Measurements from ENCODE around the gene EVX1.

The EVX1 gene

GRCh38 chr7:27205325-27206280, 37.0 kb upstream of the EVX1 start:
- no peak for DNase-seq (ENCODE audit: low read depth)

DNA sequence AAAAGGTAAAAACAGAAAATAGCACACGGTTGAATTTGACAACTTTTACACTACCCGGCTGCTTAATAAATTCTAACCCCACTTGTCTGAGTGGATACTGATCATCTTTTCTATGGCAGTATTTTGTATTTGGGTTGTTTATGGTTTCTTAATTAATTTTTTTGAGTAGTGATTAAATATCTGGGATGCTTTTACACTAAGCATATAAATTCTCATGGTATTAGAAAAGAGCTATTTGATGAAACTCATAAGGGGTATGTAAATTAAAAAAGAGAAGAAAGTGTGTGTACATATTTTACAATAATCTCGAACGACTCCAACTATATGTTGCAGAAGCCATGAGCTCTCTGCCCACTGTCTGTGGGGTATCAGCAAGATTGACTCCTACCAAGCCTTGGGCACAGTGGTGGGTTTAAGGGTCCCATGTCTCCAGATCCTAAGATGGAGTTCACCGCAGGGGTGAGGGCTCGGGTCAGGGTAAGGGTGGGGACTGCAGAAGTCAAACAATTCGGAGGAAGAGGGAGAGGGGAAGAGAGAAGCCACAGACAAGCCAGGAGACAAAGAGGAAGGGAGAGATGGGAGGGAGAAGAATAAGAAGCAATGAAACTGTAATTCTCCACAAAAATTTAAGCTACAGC, 35.1 kb upstream of the EVX1 start:
- DNase-seq (ENCODE audit: low read depth) = no peak

- DNase-seq (ENCODE audit: low read depth) = no peak
These were observed 33.6 kb upstream of the EVX1 start for GRCh38 chr7:27208998-27209397.

DNA sequence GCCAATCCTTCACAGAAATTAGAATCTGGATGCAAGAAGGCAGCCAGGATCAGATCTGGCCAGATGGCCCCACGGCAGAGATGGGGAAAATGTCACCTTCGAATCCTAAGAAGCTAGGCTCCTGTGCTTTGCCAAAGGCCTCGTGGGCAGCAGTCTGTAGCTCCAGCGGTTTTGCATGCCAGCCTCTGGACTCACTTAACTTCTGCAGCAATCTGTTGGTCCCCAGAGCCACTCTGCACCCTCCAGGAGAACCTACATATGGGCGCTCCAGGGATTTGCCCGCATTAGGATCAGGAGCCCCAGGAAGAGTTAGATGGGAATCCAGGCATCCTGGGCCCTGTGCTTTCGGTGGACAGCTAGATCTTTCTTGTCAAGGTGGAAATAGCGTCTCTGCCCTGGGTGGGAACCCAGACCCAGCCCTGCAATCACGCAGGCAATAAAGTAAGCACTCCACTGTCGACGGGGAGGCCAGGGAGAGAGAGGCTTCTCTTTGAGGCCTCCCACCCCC, 32.6 kb upstream of the EVX1 start:
- DNase-seq (ENCODE audit: low read depth) = no peak

DNA sequence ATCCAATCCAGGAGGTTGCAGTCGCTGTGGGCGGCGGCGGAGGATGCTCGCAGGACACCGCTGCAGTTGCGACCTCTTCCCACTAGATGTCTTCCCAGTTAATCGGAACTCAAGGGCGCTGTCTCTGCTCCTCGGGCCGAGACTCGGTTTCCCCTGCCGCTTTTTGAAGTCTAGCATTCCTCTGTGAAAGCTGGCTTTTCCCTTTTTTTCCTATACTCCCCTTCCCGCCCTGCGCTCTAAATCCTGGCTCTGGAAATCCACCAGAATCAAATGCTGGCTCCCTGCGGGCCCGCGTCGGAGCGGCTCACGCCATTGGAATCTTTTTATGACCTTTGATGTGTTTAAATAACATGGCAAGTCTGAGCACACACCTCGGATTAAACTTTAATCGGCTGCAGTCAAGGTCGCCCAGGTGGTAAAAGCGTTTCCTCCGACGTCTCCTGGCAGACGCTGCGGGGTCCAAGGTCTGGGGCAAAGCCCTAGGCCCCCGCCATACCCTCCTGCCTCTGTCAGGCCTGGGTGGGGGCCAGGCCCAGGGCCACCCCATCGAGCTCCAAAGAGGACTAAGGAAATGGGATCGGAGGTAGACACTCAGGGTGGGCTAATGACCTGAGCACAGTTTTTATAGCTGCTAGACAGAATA, 32.0 kb upstream of the EVX1 start:
- DNase-seq (ENCODE audit: low read depth) = no peak

DNA sequence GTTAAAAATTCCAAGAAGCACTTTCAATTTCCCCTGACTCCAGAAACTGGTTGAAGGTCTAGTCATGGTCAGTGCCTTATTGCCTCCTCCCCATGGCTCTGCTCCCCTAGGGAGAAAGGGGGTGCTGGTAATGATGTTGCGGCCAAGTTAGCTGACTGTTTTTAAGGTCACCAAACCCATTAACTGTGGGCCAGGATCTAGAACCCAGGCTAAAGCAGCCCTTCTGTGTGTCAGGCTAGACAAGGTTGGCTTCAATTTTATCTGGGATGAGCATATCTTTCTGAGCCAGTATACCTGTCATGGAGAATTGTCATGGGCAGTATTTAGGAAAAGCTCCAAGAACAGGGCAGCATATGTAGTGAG, 31.5 kb upstream of the EVX1 start:
- no peak for DNase-seq (ENCODE audit: low read depth)

- no peak for DNase-seq (ENCODE audit: low read depth)
These were observed 30.8 kb upstream of the EVX1 start for GRCh38 chr7:27211764-27212204.

DNA sequence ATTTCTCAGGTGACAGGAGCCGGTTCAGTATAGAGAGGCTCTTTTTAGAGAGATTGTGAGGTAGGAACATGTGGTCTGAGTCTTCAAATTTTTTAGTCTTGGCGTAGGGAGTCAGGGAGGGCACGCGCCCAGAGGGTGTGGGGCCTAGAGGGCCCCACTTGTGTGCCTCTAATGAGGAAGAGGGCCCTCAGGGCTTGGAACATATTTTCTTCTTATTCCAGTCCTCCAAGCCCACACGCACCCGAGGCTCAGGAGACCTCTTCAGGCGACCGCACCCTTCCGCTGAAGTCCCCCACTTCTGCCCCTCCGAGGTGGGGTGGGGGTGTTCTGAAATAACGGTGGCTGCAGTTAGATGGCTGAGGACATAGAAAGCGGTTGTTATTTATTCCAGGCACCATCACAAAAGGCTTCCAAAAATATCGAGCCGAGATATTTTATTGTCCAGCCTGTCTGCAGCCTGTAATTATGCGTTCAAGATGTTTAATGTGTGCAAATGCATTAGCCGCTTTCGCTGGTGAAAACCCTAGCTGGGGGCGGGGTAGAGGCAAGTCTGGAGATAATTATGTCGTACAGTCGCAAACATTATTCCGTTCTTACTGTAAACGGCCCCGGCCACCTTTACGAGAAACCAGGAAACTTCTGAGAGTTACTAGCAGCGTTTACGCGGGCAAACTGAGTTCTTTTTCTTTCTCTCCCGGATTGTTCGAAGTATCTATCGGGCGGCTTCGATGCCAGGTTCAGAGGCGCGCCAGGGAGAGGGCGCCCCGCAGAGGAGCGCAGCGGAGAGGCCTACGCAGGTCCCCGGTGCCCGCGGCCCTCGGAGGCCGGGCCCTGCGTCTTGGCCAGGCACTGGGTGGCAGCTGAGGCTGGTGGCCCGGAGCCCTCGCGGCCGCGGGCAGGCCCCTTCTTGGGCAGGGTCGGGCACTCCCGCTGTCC, 29.8 kb upstream of the EVX1 start:
- DNase-seq (ENCODE audit: low read depth) = no peak

- no peak for DNase-seq (ENCODE audit: low read depth)
These were observed 29.0 kb upstream of the EVX1 start for GRCh38 chr7:27213433-27214238.

DNA sequence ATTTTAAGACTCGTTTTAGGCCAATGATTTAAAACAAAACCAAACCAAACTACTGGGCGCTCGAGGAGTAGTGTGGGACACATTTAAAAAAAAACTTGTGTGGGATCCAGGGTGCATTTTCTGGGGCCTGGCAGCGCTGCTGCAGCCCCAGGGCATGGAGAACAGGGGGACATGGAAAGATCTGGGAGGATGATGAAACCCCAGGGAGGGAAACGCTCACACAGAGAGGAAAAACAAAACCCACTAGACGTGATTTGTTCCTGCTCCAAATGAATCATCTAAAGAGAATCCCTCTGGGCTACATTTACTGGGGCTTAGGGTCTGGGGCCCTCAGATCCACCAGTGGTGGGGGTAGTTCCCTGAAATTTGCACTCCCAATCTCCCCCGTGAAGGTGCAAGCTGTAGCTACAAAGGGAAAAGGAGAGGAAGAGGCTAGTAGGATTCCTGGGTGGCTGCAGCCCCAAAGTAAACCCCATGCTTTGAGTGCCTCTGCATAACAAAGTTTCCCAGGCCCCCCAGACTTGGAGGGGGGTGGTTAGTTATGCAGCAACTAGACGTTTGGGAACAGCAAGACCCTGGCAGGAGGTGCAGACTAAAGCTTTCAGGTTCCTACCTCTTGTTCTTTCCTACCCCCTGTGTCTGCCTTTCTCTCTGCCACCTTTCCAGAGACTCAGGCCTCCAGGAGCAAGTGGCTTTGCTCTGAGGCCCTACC, 28.2 kb upstream of the EVX1 start:
- DNase-seq (ENCODE audit: low read depth) = no peak

- DNase-seq (ENCODE audit: low read depth) = no peak
These were observed 27.2 kb upstream of the EVX1 start for GRCh38 chr7:27215356-27215755.

- DNase-seq (ENCODE audit: low read depth) = no peak
These were observed 24.7 kb upstream of the EVX1 start for GRCh38 chr7:27217951-27218350.

DNA sequence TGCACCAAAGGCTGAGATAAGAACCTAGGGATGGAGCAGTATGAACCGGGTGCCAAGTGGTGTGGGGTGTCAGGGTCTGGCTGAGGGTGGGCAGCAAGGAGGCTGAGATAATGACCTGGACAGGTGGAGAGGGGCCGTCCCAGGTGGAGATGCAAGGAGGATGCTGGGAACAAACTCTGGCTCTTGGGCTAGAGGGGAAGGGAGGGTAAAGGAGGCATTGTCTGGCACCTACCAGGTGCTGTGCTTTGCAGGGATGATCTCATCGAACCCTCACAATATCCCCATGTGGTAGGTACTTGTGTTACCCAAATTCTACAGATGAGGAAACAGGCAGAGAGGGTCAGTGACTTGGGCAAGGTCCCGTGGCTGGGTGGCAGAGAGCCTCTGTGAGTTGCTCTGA, 22.8 kb upstream of the EVX1 start:
- no peak for DNase-seq (ENCODE audit: low read depth)

DNA sequence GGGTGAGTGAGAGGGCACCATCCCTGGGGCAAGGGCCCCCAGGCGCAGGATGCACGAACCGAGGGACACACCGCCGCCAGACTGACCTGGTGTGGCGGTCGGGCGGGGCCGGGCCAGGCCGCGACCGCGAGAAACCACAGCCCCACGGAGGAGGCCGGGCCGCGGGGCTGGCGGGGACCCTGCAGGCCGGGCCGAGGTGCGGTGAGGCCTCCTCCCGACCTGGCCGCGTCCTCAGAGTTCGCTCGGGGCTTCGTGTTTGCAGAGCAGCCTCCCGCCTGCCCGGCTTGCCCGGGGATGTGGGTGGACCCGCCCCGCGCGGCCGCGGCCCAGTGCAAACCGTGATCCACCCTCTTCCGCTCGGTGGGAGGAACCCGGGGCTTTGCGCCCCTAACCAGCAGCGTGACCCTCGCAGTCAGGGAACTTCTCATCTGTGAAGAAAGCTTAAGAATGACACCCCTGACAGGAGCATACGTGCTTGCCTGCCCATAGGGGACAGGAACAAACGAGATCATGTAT, 22.1 kb upstream of the EVX1 start:
- no peak for DNase-seq (ENCODE audit: low read depth)

DNA sequence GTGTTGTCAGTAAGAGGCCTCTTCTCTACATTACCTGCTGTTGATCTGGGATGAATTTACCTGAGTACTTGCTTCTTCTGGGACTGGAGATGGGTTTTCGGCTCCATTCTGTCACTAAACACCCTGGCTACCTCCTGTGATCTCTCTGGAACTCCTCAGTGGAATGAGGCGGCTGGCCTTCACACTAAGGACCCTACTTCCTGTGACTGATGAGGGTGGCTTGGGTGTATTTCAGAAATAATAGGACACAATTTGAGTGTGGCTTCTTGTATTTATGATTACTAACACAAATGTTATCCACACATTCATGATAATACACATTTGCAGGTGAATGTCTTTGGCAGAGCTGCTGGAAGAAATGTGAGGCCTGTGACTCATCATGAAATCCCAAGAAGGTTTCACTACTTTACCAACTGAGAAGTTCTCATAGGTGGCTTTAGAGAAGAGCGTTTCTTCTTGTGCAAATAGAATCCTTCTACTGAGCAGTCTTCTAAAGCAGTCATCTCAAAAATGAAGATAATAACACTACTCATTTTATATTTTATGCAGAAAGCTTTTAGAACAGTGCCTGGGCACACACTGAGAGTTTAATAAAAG, 21.3 kb upstream of the EVX1 start:
- no peak for DNase-seq (ENCODE audit: low read depth)

GRCh38 chr7:27223941-27224575, 18.5 kb upstream of the EVX1 start:
- no peak for DNase-seq (ENCODE audit: low read depth)

DNA sequence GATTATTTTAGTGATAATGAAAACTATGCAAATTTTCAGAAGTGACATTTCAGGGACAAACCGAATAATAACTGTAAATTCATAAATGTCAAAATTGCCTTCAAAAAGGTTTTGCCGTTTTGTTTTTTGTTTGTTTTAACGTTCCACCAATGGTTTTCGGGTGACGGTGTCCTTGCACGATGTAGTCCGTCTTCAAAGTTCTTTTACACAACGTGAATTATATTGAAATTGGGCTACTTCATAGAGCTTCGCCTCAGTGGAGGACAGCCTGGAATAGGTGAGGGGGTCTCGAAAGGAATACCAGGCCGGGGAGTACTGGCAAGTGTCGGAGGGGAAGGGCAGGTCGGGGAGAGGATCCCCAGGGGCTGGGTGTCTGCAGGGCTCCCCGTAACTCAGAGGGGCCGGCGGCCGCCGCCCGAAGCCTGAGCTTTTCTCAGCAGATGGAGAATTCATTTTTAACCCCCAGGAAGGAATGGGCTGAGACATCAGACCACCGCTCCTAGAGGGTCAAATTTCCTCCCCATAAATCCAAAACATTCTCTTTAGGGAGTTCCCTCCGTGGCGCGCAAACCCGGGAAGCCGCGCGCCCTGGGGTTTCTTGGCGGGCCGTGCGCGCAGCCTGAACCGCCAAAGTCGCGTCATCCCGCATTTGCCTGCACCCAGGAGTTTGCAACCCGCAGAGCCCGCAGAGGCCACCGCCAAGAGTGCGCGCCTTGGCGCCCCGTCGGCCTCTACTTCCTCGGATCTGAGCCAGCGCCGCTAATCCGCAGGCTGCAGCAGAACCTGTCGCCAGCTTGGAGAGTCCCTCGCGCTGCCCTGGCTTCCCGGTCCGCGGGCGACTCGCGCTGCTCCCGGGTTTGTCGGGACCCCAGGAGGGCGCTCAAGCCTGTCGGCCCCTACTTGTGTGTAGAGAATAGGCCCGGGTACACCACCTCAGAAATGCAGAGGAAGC, 17.3 kb upstream of the EVX1 start:
- no peak for DNase-seq (ENCODE audit: low read depth)

- no peak for DNase-seq (ENCODE audit: low read depth)
These were observed 13.2 kb upstream of the EVX1 start for GRCh38 chr7:27229448-27229847.
